Stimulated activated CD8-positive, alpha-beta memory T cell treated with anti-CD3 and anti-CD28 coated beads, Interleukin-15, amount 100 ng/mL, for 4 hours (primary cell): ENCODE measurements around the gene CRADD.
"Not testable (repeated sequence)": the region's sequence is repeated elsewhere in the genome, so short reads cannot be mapped to it uniquely, and the experiment has no call there.

Experiments
- DNase-seq, 2 donors: peaks; one replicate each; pipeline ENCODE4 v3.0.0-alpha.2; 2020; ENCODE audit warnings: low read depth in 2 of 2

The CRADD gene

GRCh38 chr12:93896952-93897351 is 219.8 kb downstream of the CRADD start:
- no peak for DNase-seq

DNA sequence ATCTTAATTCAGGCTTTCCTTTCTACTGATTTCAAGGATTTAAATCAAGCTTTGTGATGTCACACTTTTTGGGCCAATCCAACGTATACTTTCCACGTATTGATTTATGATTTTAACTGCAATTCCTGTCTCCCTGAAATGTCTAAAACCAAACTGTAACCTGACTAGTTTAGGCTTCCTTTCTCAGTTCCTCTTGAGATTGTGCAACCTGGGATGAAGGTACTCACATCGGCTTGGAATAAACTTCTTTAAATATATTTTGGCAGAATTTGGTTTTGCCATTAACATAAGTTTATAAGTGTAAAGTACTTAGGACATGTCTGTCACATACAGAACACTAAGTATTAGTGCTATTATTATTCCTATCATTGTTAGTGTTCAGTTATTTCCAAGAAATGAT is 224.6 kb downstream of the CRADD start:
- no peak for DNase-seq

- no peak for DNase-seq
These were observed 225.0 kb downstream of the CRADD start for GRCh38 chr12:93902192-93902591.

DNA sequence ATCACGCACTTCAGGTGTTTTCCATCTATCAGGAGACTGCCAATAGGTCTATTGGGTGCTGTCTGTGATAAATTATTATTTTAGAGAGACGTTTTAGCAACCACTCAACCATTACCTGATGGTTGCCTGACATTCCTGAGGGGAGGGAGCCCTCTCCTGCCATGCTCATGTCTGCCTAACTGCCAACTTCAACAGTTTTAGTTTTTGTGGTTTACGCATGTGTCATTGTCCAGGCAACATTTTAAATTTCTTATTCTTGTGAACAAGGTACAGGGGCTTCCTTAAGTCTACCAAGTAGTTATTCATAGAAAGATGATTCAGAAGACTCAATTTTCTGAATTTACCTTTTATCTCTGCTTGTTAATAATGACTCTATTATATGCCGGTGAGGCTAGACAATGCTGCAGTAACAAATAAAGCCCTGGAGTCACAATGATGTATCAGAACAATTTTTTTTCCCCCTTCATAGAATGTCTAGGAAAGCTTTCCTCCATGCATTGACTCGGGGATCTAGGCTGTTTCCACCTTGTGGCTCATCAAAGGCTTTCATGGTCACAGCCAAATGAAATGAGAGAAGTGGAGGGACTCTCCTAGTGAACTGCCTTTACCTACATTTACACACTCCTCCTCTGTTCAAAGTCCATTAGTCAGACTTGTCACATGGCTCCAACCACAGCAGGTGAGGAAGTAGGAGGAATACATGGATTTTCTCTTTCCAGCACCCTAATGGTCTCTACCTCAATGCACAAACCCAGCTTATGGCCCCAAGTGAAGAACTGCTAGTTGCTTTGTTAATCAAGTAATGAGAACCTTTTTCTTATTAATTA is 225.8 kb downstream of the CRADD start:
- DNase-seq, result no peak

DNA sequence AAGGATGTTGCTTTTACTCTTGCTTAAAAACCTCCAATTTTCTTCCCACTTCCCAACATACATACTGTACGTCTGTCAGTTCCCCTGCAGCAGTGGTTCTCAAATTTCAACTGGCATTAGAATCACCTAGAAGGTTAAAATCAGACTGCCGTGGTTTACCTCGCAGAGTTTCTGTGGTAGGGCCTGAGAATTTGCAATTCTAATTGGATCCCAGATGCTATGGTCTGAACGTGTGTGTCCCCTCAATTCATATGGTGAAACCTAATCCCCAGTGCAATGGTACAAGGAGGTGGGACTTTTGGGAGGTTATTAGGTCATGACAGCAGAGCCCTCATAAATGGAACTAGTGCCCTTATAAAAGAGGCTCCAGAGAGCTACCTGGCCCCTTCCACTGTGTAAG is 226.9 kb downstream of the CRADD start:
- DNase-seq, result no peak

DNA sequence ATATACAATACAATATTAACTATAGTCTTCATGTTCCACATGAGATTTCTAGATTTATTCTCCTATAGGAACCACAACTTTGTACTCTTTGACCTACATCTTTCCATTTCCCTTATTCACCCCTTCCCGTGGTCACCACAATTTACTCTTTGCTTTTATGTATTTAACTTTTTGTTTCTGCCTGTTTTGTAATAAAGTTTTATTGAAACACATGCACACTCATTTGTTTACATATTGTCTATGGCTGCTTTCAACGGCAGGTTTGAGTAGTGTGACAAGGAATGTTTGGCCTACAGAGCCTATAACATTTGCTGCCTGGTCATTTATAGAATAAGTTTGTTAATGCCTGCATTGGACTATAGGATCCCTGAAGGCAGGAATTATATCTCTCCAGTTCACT is 231.1 kb downstream of the CRADD start:
- DNase-seq, result no peak

- DNase-seq, result no peak
These were observed 231.8 kb downstream of the CRADD start for GRCh38 chr12:93908846-93909567.

DNA sequence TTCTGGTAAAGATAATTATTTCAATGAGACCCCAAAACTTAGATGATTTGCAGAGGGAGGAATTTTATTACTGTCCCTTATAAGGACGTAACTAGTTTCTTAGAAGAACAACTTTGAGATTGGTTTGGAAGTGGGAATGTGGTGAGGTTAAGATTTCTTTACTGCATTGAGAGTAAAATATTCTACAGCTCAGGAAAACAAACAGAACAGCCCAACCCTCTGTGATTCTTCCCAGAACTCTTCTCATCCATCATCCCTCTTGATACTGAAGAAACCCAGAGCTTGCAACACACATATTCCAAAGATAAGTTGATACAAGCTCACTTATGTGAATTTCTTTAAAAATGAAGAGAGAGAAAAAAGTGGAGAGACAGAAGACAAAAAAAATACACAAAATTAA is 234.2 kb downstream of the CRADD start:
- no peak for DNase-seq

GRCh38 chr12:93912086-93912733 is 235.0 kb downstream of the CRADD start:
- no peak for DNase-seq

GRCh38 chr12:93913845-93914244 is 236.7 kb downstream of the CRADD start:
- DNase-seq, result no peak

DNA sequence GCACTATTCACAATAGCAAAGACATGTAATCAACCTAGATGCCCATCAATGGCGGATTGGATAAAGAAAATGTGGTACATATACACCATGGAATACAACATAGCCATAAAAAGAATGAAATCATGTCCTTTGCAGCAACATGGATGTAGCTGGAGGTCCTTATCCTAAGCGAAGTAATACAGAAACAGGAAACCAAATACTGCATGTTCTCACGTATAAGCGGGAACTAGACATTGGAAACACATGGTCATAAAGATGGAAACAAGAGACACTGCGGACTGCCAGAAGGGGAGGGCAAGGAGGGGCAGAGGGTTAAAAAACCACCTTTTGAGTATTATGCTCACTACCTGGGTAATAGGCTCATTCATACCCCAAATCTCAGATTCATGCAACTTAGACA is 237.1 kb downstream of the CRADD start:
- DNase-seq, result no peak

- DNase-seq, result no peak
These were observed 238.2 kb downstream of the CRADD start for GRCh38 chr12:93915411-93915810.

GRCh38 chr12:93916402-93916801 is 239.2 kb downstream of the CRADD start:
- no peak for DNase-seq

- no peak for DNase-seq
These were observed 241.1 kb downstream of the CRADD start for GRCh38 chr12:93918262-93918661.

DNA sequence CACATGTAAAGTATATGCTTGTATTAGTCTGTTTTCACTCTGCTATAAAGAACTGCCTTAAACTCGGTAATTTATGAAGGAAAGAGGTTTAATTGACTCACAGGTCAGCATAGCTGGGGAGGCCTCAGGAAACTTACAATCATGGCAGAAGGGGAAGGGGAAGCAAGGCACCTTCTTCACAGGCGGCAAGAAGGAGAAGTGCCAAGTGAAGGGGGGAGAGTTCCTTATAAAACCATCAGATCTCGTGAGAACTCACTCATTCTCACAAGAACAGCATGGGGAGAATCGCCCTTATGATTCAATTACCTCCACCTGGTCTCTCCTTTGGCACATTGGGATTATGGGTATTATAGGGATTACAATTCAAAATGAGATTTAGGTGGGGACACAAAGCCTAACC is 241.7 kb downstream of the CRADD start:
- no peak for DNase-seq

DNA sequence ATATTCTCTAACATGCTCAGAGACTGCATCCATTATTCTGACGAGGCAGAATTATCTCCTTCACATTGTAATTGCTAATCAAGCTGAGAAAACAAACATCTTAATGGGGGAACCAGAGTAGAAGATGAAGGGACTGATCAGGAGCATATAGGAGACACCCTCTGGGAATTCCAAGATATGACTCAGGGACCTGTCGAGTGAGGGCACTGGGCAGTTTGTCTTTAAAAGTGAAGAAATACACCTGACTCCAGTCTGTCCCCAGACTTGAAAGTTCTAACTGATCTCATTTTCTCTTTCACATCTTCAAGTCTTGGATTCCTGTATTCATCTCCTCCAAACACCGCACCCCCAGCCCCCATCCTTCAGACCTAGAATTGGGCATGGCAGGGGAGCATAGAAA is 244.3 kb downstream of the CRADD start:
- DNase-seq, result no peak

- no peak for DNase-seq
These were observed 245.4 kb downstream of the CRADD start for GRCh38 chr12:93922583-93923006.

GRCh38 chr12:93924367-93924766 is 247.2 kb downstream of the CRADD start:
- no peak for DNase-seq

GRCh38 chr12:93925585-93926205 is 248.5 kb downstream of the CRADD start:
- no peak for DNase-seq

- no peak for DNase-seq
These were observed 249.1 kb downstream of the CRADD start for GRCh38 chr12:93926237-93926636.

DNA sequence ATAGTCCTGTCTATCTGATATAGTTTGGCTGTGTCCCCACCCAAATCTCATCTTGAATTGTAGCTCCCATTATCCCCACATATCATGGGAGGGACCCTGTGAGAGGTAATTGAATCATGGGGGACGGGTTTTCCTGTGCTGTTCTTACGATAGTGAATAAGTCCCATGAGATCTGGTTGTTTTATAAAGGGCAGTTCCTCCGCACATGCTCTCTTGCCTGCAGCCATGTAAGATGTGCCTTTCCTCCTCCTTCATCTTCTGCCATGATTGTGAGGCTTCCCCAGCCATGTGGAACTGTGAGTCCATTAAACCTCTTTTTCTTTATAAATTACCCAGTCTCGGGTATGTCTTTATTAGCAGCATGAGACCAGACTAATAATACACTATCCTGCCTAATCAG is 251.9 kb downstream of the CRADD start:
- DNase-seq, result not testable (repeated sequence)

- DNase-seq, result no peak
These were observed 260.6 kb downstream of the CRADD start for GRCh38 chr12:93937812-93938211.
